ENCODE results near the gene MYT1.

MYT1 gene

DNA sequence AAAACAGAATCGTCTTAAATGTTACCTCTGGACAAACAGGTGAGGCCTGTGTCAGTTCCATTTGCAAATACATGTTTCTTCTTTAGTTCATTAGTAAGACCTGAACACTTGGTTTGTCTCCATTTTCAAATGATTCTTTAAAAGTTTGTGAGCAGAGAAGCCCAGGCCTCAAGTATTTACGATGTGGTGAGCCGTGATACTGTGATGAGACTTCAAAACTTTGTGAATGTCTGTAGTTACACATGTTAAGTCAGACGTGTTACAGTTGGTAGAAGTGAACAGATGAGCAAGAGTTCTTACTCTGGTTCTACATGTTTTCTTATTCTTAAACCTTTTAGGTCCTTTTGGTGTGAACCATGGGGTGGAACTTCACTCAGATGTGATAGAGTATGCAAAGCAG, 99.8 kb downstream of the MYT1 start:
- DNase-seq (ENCODE audit: low read depth in 1 of 2, low spot score in 1 of 2): no peak
- TF ChIP-seq SPI1 (IDR thresholded peaks at IDR 0.05; ENCODE audit: borderline replicate concordance, low read depth) (no peak), POLR2AphosphoS5 (IDR thresholded peaks at IDR 0.05; ENCODE audit: low read depth) (no peak), GABPA (IDR thresholded peaks at IDR 0.05; ENCODE audit: low read depth) (no peak)
- TF ChIP-seq, protein P1, sequence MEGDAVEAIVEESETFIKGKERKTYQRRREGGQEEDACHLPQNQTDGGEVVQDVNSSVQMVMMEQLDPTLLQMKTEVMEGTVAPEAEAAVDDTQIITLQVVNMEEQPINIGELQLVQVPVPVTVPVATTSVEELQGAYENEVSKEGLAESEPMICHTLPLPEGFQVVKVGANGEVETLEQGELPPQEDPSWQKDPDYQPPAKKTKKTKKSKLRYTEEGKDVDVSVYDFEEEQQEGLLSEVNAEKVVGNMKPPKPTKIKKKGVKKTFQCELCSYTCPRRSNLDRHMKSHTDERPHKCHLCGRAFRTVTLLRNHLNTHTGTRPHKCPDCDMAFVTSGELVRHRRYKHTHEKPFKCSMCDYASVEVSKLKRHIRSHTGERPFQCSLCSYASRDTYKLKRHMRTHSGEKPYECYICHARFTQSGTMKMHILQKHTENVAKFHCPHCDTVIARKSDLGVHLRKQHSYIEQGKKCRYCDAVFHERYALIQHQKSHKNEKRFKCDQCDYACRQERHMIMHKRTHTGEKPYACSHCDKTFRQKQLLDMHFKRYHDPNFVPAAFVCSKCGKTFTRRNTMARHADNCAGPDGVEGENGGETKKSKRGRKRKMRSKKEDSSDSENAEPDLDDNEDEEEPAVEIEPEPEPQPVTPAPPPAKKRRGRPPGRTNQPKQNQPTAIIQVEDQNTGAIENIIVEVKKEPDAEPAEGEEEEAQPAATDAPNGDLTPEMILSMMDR (IDR thresholded peaks at IDR 0.05; ENCODE audit: insufficient read depth, low read length): no peak
- TF ChIP-seq, protein P2, sequence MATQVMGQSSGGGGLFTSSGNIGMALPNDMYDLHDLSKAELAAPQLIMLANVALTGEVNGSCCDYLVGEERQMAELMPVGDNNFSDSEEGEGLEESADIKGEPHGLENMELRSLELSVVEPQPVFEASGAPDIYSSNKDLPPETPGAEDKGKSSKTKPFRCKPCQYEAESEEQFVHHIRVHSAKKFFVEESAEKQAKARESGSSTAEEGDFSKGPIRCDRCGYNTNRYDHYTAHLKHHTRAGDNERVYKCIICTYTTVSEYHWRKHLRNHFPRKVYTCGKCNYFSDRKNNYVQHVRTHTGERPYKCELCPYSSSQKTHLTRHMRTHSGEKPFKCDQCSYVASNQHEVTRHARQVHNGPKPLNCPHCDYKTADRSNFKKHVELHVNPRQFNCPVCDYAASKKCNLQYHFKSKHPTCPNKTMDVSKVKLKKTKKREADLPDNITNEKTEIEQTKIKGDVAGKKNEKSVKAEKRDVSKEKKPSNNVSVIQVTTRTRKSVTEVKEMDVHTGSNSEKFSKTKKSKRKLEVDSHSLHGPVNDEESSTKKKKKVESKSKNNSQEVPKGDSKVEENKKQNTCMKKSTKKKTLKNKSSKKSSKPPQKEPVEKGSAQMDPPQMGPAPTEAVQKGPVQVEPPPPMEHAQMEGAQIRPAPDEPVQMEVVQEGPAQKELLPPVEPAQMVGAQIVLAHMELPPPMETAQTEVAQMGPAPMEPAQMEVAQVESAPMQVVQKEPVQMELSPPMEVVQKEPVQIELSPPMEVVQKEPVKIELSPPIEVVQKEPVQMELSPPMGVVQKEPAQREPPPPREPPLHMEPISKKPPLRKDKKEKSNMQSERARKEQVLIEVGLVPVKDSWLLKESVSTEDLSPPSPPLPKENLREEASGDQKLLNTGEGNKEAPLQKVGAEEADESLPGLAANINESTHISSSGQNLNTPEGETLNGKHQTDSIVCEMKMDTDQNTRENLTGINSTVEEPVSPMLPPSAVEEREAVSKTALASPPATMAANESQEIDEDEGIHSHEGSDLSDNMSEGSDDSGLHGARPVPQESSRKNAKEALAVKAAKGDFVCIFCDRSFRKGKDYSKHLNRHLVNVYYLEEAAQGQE (IDR thresholded peaks at IDR 0.05; ENCODE audit: insufficient replicate concordance, low read depth): no peak
- H3K27ac ChIP-seq (replicated peaks): no peak overlapping the region
- no peak overlapping the region for H3K4me3 ChIP-seq (replicated peaks; ENCODE audit: insufficient read depth, low read length)
- H3K27me3 ChIP-seq (ENCODE audit: insufficient read depth, poor library complexity, severe bottlenecking): no peaks in the 10 kb centered on the region

DNA sequence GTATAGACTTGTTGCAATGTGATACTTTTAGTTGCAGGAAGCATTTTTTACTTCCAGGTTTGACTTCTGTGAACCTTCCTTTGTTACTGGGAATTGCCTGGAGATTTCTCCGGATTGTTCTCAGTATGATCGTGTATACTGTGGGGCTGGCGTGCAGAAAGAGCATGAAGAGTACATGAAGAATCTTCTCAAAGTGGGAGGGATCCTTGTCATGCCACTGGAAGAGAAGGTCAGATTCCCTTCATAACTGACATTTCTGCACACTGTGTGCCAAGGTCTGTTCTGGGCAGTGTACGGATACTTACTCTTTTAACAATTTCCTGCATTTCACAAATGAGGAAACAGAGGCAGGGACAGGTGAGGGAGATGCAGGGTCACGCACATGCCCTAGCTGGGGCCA, 100.9 kb downstream of the MYT1 start:
- Histone ChIP-seq H3K27me3 (ENCODE audit: insufficient read depth, poor library complexity, severe bottlenecking) (no peaks in the 10 kb centered on the region), H3K27ac (replicated peaks) (no peak overlapping the region), H3K4me3 (replicated peaks; ENCODE audit: insufficient read depth, low read length) (no peak overlapping the region)
- TF ChIP-seq, protein P2 (IDR thresholded peaks at IDR 0.05; ENCODE audit: insufficient replicate concordance, low read depth): no peak
- TF ChIP-seq GABPA (IDR thresholded peaks at IDR 0.05; ENCODE audit: low read depth) (no peak), SPI1 (IDR thresholded peaks at IDR 0.05; ENCODE audit: borderline replicate concordance, low read depth) (no peak), POLR2AphosphoS5 (IDR thresholded peaks at IDR 0.05; ENCODE audit: low read depth) (no peak)
- TF ChIP-seq, protein P1 (IDR thresholded peaks at IDR 0.05; ENCODE audit: insufficient read depth, low read length): no peak
- no peak for DNase-seq (ENCODE audit: low read depth in 1 of 2, low spot score in 1 of 2)

DNA sequence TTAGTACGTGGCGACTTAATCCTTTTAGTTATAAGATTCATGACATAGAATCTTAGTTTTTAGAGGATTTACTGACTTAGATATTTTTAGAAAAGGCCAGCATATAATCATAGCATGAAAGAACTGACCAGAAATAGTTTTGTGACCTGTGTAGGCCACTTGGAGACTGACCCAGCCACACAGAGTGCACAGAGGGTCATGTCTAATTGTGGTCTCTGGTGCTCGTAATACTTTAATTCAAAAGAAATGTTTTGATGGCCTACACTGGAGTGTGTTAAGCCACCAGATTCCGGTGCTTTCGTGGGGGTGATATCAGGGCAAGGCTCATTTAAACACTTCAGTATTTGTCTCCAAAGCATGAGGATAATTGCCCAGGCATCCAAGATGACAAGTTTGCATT, 102.7 kb downstream of the MYT1 start:
- no peak overlapping the region for H3K4me3 ChIP-seq (replicated peaks; ENCODE audit: insufficient read depth, low read length)
- TF ChIP-seq, protein P2 (IDR thresholded peaks at IDR 0.05; ENCODE audit: insufficient replicate concordance, low read depth): no peak
- TF ChIP-seq SPI1 (IDR thresholded peaks at IDR 0.05; ENCODE audit: borderline replicate concordance, low read depth) (no peak), GABPA (IDR thresholded peaks at IDR 0.05; ENCODE audit: low read depth) (no peak), POLR2AphosphoS5 (IDR thresholded peaks at IDR 0.05; ENCODE audit: low read depth) (no peak)
- TF ChIP-seq, protein P1 (IDR thresholded peaks at IDR 0.05; ENCODE audit: insufficient read depth, low read length): no peak
- H3K27ac ChIP-seq (replicated peaks): no peak overlapping the region
- H3K27me3 ChIP-seq (ENCODE audit: insufficient read depth, poor library complexity, severe bottlenecking): no peaks in the 10 kb centered on the region
- no peak for DNase-seq (ENCODE audit: low read depth in 1 of 2, low spot score in 1 of 2)
